ENCODE measurements around the gene ARPC3.
"Not testable (repeated sequence)": the region's sequence is repeated elsewhere in the genome, so short reads cannot be mapped to it uniquely, and the experiment has no call there.

Gene ARPC3

DNA sequence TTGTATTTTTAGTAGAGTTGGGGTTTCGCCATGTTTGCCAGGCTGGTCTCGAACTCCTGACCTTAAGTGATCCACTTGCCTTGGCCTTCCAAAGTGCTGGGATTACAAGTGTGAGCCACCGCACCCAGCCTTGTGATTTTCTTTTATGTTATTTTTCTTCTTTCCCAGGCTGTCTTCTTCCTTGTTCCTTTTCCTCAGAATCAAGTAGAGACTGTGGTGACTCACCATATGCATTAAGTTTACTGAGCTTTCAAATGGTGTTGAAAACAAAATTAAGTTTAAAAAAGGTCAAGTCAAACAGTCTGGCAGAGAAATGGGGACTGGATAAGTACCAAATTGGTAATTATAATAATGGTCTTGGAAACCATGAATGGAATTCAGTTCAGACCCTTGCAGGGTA lies 5.7 kb downstream of the ARPC3 start:
- Mint-ChIP-seq H3K4me3 (peak overlapping the region in 1 of 2 donors; percentile 29), H3K27me3 (no peaks in the 10 kb centered on the region), H3K9me3 (no peaks in the 10 kb centered on the region), H3K4me1 (ENCODE audit: low read depth in 2 of 2) (peaks cover 25 to 35% of the 10 kb centered on the region in 2 donors), H3K36me3 (ENCODE audit: insufficient read depth) (peaks cover 80% of the 10 kb centered on the region), H3K27ac (peak overlapping the region; percentile 28 to 46)
- DNase-seq = no peak
- no peak for ATAC-seq (replicated peaks)

DNA sequence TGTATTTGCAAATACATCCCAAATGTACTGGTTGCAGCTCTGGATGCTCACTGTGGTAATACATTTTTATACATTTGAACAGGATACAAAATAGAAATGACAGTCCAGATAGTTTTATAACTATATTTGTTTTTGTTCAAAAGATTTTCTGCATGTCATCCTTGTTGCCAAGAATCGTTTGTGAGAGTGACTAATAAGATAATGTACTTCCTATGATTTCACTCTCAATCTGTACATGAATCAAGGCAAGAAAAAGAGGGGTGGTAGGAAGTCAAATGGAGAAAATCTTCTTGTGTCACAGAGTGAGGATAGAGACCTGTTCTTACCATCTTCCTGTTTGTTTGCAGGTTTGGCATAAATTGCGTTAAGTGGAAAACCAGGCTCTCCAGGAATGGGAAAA lies 13.9 kb downstream of the ARPC3 start:
- ATAC-seq (replicated peaks) (no peak), DNase-seq (no peak)
- H3K4me1 Mint-ChIP-seq (ENCODE audit: low read depth in 2 of 2) = no peaks in the 10 kb centered on the region
- H3K4me3 Mint-ChIP-seq = no peak overlapping the region
- H3K27ac Mint-ChIP-seq = no peak overlapping the region
- H3K36me3 Mint-ChIP-seq (ENCODE audit: insufficient read depth) = peaks cover 80% of the 10 kb centered on the region
- H3K9me3 Mint-ChIP-seq = no peaks in the 10 kb centered on the region
- no peaks in the 10 kb centered on the region for H3K27me3 Mint-ChIP-seq

- peaks cover 46% of the 10 kb centered on the region for H3K36me3 Mint-ChIP-seq (ENCODE audit: insufficient read depth)
- H3K27me3 Mint-ChIP-seq = peaks cover 5 to 11% of the 10 kb centered on the region in 2 donors
- peak overlapping the region; percentile 99 to 100 for H3K4me3 Mint-ChIP-seq
- no peaks in the 10 kb centered on the region for H3K9me3 Mint-ChIP-seq
- peak overlapping the region; percentile 98 to 99 for H3K27ac Mint-ChIP-seq
- no peaks in the 10 kb centered on the region for H3K4me1 Mint-ChIP-seq (ENCODE audit: low read depth in 2 of 2)
- ATAC-seq (replicated peaks) (no peak), DNase-seq (no peak)
These were observed 18.1 kb downstream of the ARPC3 start for GRCh38 chr12:110431957-110432587.

- Mint-ChIP-seq H3K27ac (peak overlapping the region in 1 of 2 donors; percentile 76), H3K27me3 (peaks cover 5 to 14% of the 10 kb centered on the region in 2 donors), H3K36me3 (ENCODE audit: insufficient read depth) (peaks cover 22% of the 10 kb centered on the region)
- H3K4me3 Mint-ChIP-seq; H3K9me3 Mint-ChIP-seq; DNase-seq; ATAC-seq (replicated peaks); H3K4me1 Mint-ChIP-seq (ENCODE audit: low read depth in 2 of 2): not testable (repeated sequence)
These were observed 20.5 kb downstream of the ARPC3 start for GRCh38 chr12:110429676-110430075.

- Mint-ChIP-seq H3K4me3 (no peak overlapping the region), H3K27ac (no peak overlapping the region), H3K9me3 (no peaks in the 10 kb centered on the region), H3K27me3 (peaks cover 5 to 20% of the 10 kb centered on the region in 2 donors), H3K4me1 (ENCODE audit: low read depth in 2 of 2) (no peaks in the 10 kb centered on the region), H3K36me3 (ENCODE audit: insufficient read depth) (peaks cover 9% of the 10 kb centered on the region)
- ATAC-seq (replicated peaks) (no peak), DNase-seq (no peak)
These were observed 23.7 kb downstream of the ARPC3 start for GRCh38 chr12:110426406-110426805.

DNA sequence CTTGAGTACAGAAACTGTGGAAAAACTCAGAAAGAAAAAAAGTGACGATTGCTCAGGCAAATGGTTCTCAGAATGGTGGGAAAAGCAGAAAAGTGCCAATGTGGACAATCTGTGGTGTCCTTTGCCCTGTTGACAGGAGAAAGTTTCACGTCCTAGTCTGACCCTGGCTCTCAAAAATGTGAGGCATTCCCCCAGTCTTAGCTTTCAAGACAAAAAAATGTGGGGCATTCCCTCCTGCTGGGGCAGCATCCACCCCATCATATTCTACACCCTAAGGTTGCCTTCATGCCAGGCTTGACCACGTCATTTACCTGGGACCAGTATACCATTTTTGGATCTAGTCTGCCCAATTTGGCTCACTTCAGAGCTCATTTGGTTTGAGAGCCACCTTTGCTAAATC lies 25.9 kb downstream of the ARPC3 start:
- no peak for ATAC-seq (replicated peaks)
- H3K27ac Mint-ChIP-seq = no peak overlapping the region
- H3K27me3 Mint-ChIP-seq = peaks cover 5 to 18% of the 10 kb centered on the region in 2 donors
- peaks cover 6% of the 10 kb centered on the region for H3K36me3 Mint-ChIP-seq (ENCODE audit: insufficient read depth)
- DNase-seq = no peak
- H3K9me3 Mint-ChIP-seq = no peaks in the 10 kb centered on the region
- H3K4me3 Mint-ChIP-seq = no peak overlapping the region
- no peaks in the 10 kb centered on the region for H3K4me1 Mint-ChIP-seq (ENCODE audit: low read depth in 2 of 2)

- no peaks in the 10 kb centered on the region for H3K9me3 Mint-ChIP-seq
- no peak overlapping the region for H3K27ac Mint-ChIP-seq
- no peak for ATAC-seq (replicated peaks)
These were observed 28.4 kb downstream of the ARPC3 start for GRCh38 chr12:110421701-110422100.

GRCh38 chr12:110421159-110421661 lies 28.9 kb downstream of the ARPC3 start:
- Mint-ChIP-seq H3K27ac (no peak overlapping the region), H3K9me3 (no peaks in the 10 kb centered on the region), H3K27me3 (peaks cover 0 to 17% of the 10 kb centered on the region in 2 donors), H3K4me3 (no peak overlapping the region), H3K36me3 (ENCODE audit: insufficient read depth) (peaks cover 6% of the 10 kb centered on the region), H3K4me1 (ENCODE audit: low read depth in 2 of 2) (no peaks in the 10 kb centered on the region)
- DNase-seq = no peak
- no peak for ATAC-seq (replicated peaks)

More at GRCh38 chr12:110421701-110422100, 28.4 kb downstream of the ARPC3 start:
- Mint-ChIP-seq H3K27me3 (peaks cover 0 to 17% of the 10 kb centered on the region in 2 donors), H3K4me3 (no peak overlapping the region), H3K4me1 (ENCODE audit: low read depth in 2 of 2) (no peaks in the 10 kb centered on the region), H3K36me3 (ENCODE audit: insufficient read depth) (peaks cover 6% of the 10 kb centered on the region)
- no peak for DNase-seq

DNA sequence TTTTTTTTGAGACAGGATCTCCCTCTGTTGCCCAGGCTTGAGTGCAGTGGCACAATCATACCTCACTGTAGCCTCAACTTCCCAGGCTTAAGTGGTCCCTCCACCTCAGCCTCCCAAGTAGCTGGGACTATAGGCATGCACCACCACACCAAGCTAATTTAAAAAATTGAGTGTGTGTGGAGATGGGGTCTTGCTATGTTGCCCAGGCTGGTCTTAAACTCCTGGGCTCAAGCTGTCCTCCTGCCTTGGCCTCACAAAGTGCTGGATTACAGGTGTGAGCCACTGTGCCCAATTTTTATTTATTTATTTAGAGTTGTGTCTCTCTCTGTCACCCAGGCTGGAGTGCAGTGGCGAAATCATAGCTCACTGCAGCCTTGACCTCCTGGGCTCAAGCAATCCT lies 29.5 kb downstream of the ARPC3 start:
- H3K27me3 Mint-ChIP-seq = peaks cover 0 to 17% of the 10 kb centered on the region in 2 donors
- not testable (repeated sequence) for H3K36me3 Mint-ChIP-seq (ENCODE audit: insufficient read depth); H3K27ac Mint-ChIP-seq; ATAC-seq (replicated peaks); H3K4me1 Mint-ChIP-seq (ENCODE audit: low read depth in 2 of 2); DNase-seq; H3K4me3 Mint-ChIP-seq; H3K9me3 Mint-ChIP-seq

DNA sequence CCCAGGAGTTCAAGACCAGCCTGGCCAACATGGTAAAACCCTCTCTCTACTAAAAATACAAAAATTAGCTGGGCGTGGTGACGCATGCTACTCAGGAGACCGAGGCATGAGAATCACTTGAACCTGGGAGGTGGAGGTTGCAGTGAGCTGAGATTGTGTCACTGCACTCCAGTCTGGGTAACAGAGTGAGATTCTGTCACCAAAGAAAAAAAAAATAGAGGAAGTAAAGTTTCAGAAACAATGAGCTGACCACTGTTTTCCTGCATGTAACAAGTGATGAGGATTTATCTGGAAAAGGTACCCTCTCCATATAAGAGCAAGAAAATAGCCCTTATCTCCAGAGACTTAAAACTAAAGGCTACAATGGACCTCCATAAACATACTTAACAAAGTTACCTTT lies 33.0 kb downstream of the ARPC3 start:
- H3K27me3 Mint-ChIP-seq = peaks cover 6 to 17% of the 10 kb centered on the region in 2 donors
- ATAC-seq (replicated peaks); H3K4me1 Mint-ChIP-seq (ENCODE audit: low read depth in 2 of 2); H3K36me3 Mint-ChIP-seq (ENCODE audit: insufficient read depth); H3K9me3 Mint-ChIP-seq; DNase-seq; H3K4me3 Mint-ChIP-seq; H3K27ac Mint-ChIP-seq: not testable (repeated sequence)

- not testable (repeated sequence) for ATAC-seq (replicated peaks); DNase-seq; H3K36me3 Mint-ChIP-seq (ENCODE audit: insufficient read depth); H3K4me1 Mint-ChIP-seq (ENCODE audit: low read depth in 2 of 2); H3K27ac Mint-ChIP-seq; H3K4me3 Mint-ChIP-seq; H3K9me3 Mint-ChIP-seq
- H3K27me3 Mint-ChIP-seq = peaks cover 16 to 22% of the 10 kb centered on the region in 2 donors
These were observed 40.1 kb downstream of the ARPC3 start for GRCh38 chr12:110410086-110410485.

GRCh38 chr12:110405126-110405662 lies 44.9 kb downstream of the ARPC3 start:
- ATAC-seq (replicated peaks); H3K27ac Mint-ChIP-seq; DNase-seq; H3K4me3 Mint-ChIP-seq; H3K9me3 Mint-ChIP-seq: not testable (repeated sequence)
- Mint-ChIP-seq H3K36me3 (ENCODE audit: insufficient read depth) (peaks cover 18% of the 10 kb centered on the region), H3K27me3 (peaks cover 7 to 13% of the 10 kb centered on the region in 2 donors), H3K4me1 (ENCODE audit: low read depth in 2 of 2) (peaks cover 13 to 22% of the 10 kb centered on the region in 2 donors)

DNA sequence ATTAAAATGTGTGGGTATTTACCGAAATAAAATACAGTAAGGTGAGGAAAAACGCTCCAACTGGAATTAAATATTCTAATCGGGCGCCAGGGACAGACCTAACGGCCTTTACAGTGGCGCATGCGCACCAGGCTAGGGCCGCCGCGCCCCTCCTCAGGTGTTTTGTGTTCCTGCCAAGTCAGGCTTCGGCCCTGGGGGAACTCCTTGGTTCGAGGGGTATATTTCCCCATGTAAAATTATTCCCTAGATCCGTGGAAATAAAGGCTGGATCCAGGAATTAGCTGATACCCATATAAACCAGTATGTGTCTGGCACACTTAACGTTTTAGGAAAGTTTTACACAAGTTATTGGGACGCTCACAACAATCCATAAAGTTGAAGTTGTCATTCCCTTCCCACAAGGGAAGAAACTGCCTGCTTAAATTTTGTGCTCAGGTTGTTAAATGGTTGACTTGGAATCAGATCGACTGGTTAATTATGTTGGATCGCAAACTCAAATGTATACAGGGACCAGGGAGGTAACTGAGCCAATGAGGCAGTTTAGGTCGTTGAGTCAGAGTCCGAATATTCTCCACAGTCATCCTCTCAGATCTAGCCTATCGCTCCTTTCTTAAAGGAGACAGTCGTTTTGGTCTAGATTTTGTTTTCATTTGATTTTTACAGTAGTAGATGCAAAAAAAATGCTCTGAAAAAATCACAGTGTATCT lies 46.0 kb downstream of the ARPC3 start:
- Mint-ChIP-seq H3K27ac (peak overlapping the region; percentile 97), H3K36me3 (ENCODE audit: insufficient read depth) (peaks cover 21% of the 10 kb centered on the region), H3K9me3 (no peaks in the 10 kb centered on the region), H3K4me3 (peak overlapping the region; percentile 99 to 100), H3K27me3 (peaks cover 2% of the 10 kb centered on the region in 2 donors), H3K4me1 (ENCODE audit: low read depth in 2 of 2) (peaks cover 18 to 28% of the 10 kb centered on the region in 2 donors)
- DNase-seq (peak; percentile 66 to 74 (median 70)), ATAC-seq (replicated peaks) (peak; percentile 57)

Measured in effector memory CD8-positive, alpha-beta T cell (primary cell).